K562 (cell line): Measurements from ENCODE around the gene MRPL33. TPM values are rescaled to one million over a fixed set of nuclear protein-coding genes. Genes with fewer than 3 reads are reported as not detected.
A peak's percentile ranks its signal among the peaks of the same experiment; 100 is the strongest.

ENCODE experiments used
- ATAC-seq: fragments of 200-7000 bp; cut with Tn5 transposase; 3 replicates; pipeline ENCODE4 v1.9.1; 2020; ENCODE audit warnings: moderate library complexity
- BruUV-seq: library from RNA; stranded (reverse); fragments of 400-500 nt; replicated peaks from 2 replicates; lab custom pipeline; 2021; lab: Mats Ljungman, UMichigan
- CTCF ChIA-PET: fragments of 300-600 bp; formaldehyde crosslinking; extraction: SDS; loops from one replicate; lab custom pipeline; 2021; ENCODE audit warnings: low intra/inter-chr PET ratio; lab: Yijun Ruan, JAX
- POLR2A ChIA-PET: fragments of 300-600, 350-650 bp; sonication (Branson Sonifier 250); formaldehyde crosslinking; extraction: SDS; loops from one replicate; lab custom pipeline; 2021; ENCODE audit warnings: antibody characterized with exemption, inconsistent platforms; lab: Yijun Ruan, JAX
- DNase-seq, 4 experiments: peaks; one replicate each; pipeline versions ENCODE4 v3.0.0 to v3.0.0-alpha.2; 2011 to 2018; ENCODE audit warnings: low spot score in 3 of 4, mixed read lengths in 3 of 4; ENCODE audit errors: extremely low read depth in 1 of 4
- FAIRE-seq: peaks from 2 replicates; lab custom pipeline; 2011; peaks lifted over from hg19 to GRCh38; lab: Jason Lieb, UNC
- H2AFZ ChIP-seq: 2 replicates; pipeline ENCODE4 v1.6.0; 2011; ENCODE audit warnings: low read depth, low read length, control low read depth, inconsistent platforms
- H3K27ac ChIP-seq: fragments of 200-600 bp; 3 replicates; pipeline ENCODE4 v1.8.0; 2011; ENCODE audit warnings: low read depth, mild to moderate bottlenecking, control low read depth, inconsistent platforms, low read length, moderate library complexity, mixed read lengths; ENCODE audit errors: extremely low read depth
- H3K27me3 ChIP-seq, 2 experiments: fragments of 300-600 bp in 1 of 2; 2 replicates in 1 of 2; 3 replicates in 1 of 2; pipeline versions ENCODE4 v1.6.0 to v1.8.0; 2011; ENCODE audit warnings: inconsistent platforms in 2 of 2, low read length in 2 of 2, mild to moderate bottlenecking in 1 of 2, mixed read lengths in 1 of 2, moderate library complexity in 1 of 2; ENCODE audit not compliant: control insufficient read depth in 2 of 2, insufficient read depth in 2 of 2
- H3K36me3 ChIP-seq: fragments of 300-600 bp; 3 replicates; pipeline ENCODE4 v1.8.0; 2011; ENCODE audit warnings: mild to moderate bottlenecking, low read length, inconsistent platforms; ENCODE audit not compliant: control insufficient read depth, insufficient read depth
- H3K4me1 ChIP-seq, 2 experiments: fragments of 200-600 bp in 1 of 2; replicated peaks in 1 of 2; 2 replicates in 1 of 2; 3 replicates in 1 of 2; pipeline versions ENCODE4 v1.5.1 to v1.8.0; 2011; ENCODE audit warnings: inconsistent platforms in 2 of 2, low read length in 2 of 2, mild to moderate bottlenecking in 1 of 2, mixed read lengths in 1 of 2, moderate library complexity in 1 of 2; ENCODE audit not compliant: control insufficient read depth in 2 of 2, insufficient read depth in 2 of 2
- H3K4me2 ChIP-seq: 2 replicates; pipeline ENCODE4 v1.6.1; 2011; ENCODE audit warnings: low read length, control low read depth, inconsistent platforms, mixed read lengths; ENCODE audit not compliant: insufficient read depth
- H3K4me3 ChIP-seq: fragments of 200-600 bp; sonication (generic), shearing (Covaris generic); 2 replicates; pipeline ENCODE4 v1.5.1; 2016; ENCODE audit warnings: control low read depth, inconsistent platforms
- H3K79me2 ChIP-seq: fragments of 200-600 bp; 3 replicates; pipeline ENCODE4 v1.8.0; 2011; ENCODE audit warnings: low read length, inconsistent platforms; ENCODE audit not compliant: control insufficient read depth, insufficient read depth
- H3K9ac ChIP-seq, 2 experiments: 2 replicates each; pipeline versions ENCODE4 v1.6.0 to v1.6.1; 2011; ENCODE audit warnings: low read depth in 2 of 2, low read length in 2 of 2, control low read depth in 1 of 2, inconsistent platforms in 1 of 2, mild to moderate bottlenecking in 1 of 2, mixed read lengths in 1 of 2; ENCODE audit not compliant: insufficient read depth in 1 of 2
- H3K9me1 ChIP-seq: one replicate; pipeline ENCODE4 v1.6.0; 2011; ENCODE audit warnings: inconsistent platforms, mild to moderate bottlenecking, low read length, moderate library complexity; ENCODE audit not compliant: control insufficient read depth, insufficient read depth
- H3K9me3 ChIP-seq: replicated peaks from 2 replicates; pipeline ENCODE4 v1.5.1; 2011; ENCODE audit warnings: low read depth, low read length, inconsistent platforms; ENCODE audit not compliant: control insufficient read depth, insufficient read depth
- H4K20me1 ChIP-seq: replicated peaks from 2 replicates; pipeline ENCODE4 v1.6.1; 2011; ENCODE audit warnings: low read length, inconsistent platforms, mixed read lengths; ENCODE audit not compliant: control insufficient read depth, insufficient read depth
- DNMT1 ChIP-seq: fragments of 450-650 bp; IDR thresholded peaks from 2 replicates; pipeline ENCODE4 v1.6.1; 2016; ENCODE audit warnings: antibody characterized with exemption, mild to moderate bottlenecking
- HDAC1 ChIP-seq, 2 experiments: fragments of 450-650 bp; IDR thresholded peaks; 2 replicates each; pipeline ENCODE4 v1.6.1; 2016 to 2017; ENCODE audit warnings: inconsistent platforms in 1 of 2, mild to moderate bottlenecking in 1 of 2, moderate library complexity in 1 of 2
- MTF1 ChIP-seq: fragments of 250-450 bp; sonication (Bioruptor Pico); IDR thresholded peaks from 2 replicates; pipeline ENCODE4 v1.9.0; 2021; ENCODE audit warnings: moderate library complexity, mild to moderate bottlenecking, inconsistent platforms, borderline replicate concordance
- NELFE ChIP-seq: IDR thresholded peaks from 2 replicates; pipeline ENCODE4 v1.6.1; 2011; ENCODE audit warnings: mild to moderate bottlenecking; ENCODE audit not compliant: insufficient read depth, insufficient read length
- NRF1 ChIP-seq, 2 experiments: fragments of 450-650 bp; IDR thresholded peaks in 1 of 2; conservative IDR thresholded peaks in 1 of 2; 2 replicates each; pipeline ENCODE4 v1.6.1; 2014; ENCODE audit warnings: mild to moderate bottlenecking in 2 of 2
- SMARCB1 ChIP-seq: IDR thresholded peaks from 2 replicates; pipeline ENCODE4 v1.6.1; 2011; ENCODE audit warnings: improper control_type of control experiment, low read depth; ENCODE audit not compliant: insufficient read length
- TCF7L2 ChIP-seq: fragments of 150-350 bp; IDR thresholded peaks from 2 replicates; pipeline ENCODE4 v1.6.1; 2016; ENCODE audit warnings: low read depth, mild to moderate bottlenecking, low read length, moderate library complexity
- VEZF1 ChIP-seq: fragments of 200-800 bp; sonication (Bioruptor generic); IDR thresholded peaks from 2 replicates; pipeline ENCODE4 v1.6.1; 2017; ENCODE audit warnings: missing genetic modification characterization, missing compliant biosample characterization
- ZNF280A ChIP-seq: fragments of 450-650 bp; IDR thresholded peaks from 2 replicates; pipeline ENCODE4 v1.6.1; 2018; ENCODE audit warnings: mild to moderate bottlenecking, low read depth; ENCODE audit not compliant: partially characterized antibody
- ZNF316 ChIP-seq: fragments of 450-650 bp; IDR thresholded peaks from 2 replicates; pipeline ENCODE4 v1.6.1; 2016
- ZNF778 ChIP-seq: fragments of 450-650 bp; formaldehyde crosslinking; IDR thresholded peaks from 2 replicates; pipeline ENCODE4 v1.4.0; 2020; ENCODE audit warnings: mild to moderate bottlenecking, moderate library complexity
- ZNF830 ChIP-seq: fragments of 250-450 bp; sonication (Bioruptor Pico); IDR thresholded peaks from 2 replicates; pipeline ENCODE4 v1.5.0; 2021; ENCODE audit warnings: mild to moderate bottlenecking
- WGBS: fragments of 100-300 bp; shearing (Covaris generic); methylation state at CpG from one replicate; pipeline ENCODE4 v1.1.6; 2016; ENCODE audit warnings: low coverage, mixed read lengths; ENCODE audit not compliant: insufficient coverage; ENCODE audit errors: missing lambda C conversion rate; 5-methylcytosine and 5-hydroxymethylcytosine counted together
- in situ Hi-C: fragments of 300-500 bp; cut with MboI; formaldehyde crosslinking; loops from 4 replicates; pipeline ENCODE4 v1.15.0; 2018; ENCODE audit warnings: inconsistent platforms, mixed read lengths
- intact Hi-C: fragments of 100-400 bp; cut with micrococcal nuclease; formaldehyde crosslinking; loops from 2 replicates; pipeline ENCODE4 v1.14.2; 2022
- polyA plus RNA-seq, 8 experiments: library from polyadenylated mRNA; depleted of rRNA in 4 of 8; stranded (reverse) in 5 of 8; unstranded in 3 of 8; fragments of >200 nt; fragmentation: Nextera tagmentation in 2 of 8; fragmentation: Illumina TruSeq in 1 of 8; extraction: Ambion mirVana in 2 of 8; extraction: Trizol in 1 of 8; gene quantifications; 2 replicates each; pipeline versions ENCODE4 v1.2.1 to v1.2.3, GENCODE V29; 2011 to 2014; ENCODE audit warnings: inconsistent platforms in 1 of 8, missing spikeins in 1 of 8
- total RNA-seq, 7 experiments: library from RNA; depleted of rRNA in 6 of 7; stranded (reverse); fragments of >200 nt in 6 of 7; fragmentation: Illumina TruSeq in 2 of 7; extraction: Trizol in 2 of 7; gene quantifications; 2 replicates each; pipeline versions ENCODE4 v1.2.1 to v1.2.3, GENCODE V29; 2011 to 2021; ENCODE audit warnings: low replicate concordance in 1 of 7

The MRPL33 gene
- total and polyA plus RNA-seq, 9 of the 15 experiments (the other 6 are each of a cell fraction or from before 2014, with no cell fraction given): 68.3 to 338 (median 226) TPM

GRCh38 chr2:27808418-27808817 is 36.9 kb downstream of the MRPL33 start:
- WGBS: 0% methylated on average over 2 of the region's 2 CpGs
- intact Hi-C loops (loop anchor here (5.0 kb wide), 1 partner anchor 644 kb away; no protein-coding TSS in a partner anchor), in situ Hi-C loops (no loop called here)
- Histone ChIP-seq H3K27me3 (peaks cover 10 to 21% of the 10 kb centered on the region in 2 experiments), H3K4me2 (no peak overlapping the region), H3K36me3 (no peaks in the 10 kb centered on the region), H3K27ac (no peak overlapping the region), H3K4me1 (no peaks in the 10 kb centered on the region), H3K9me3 (no peaks in the 10 kb centered on the region), H4K20me1 (no peaks in the 10 kb centered on the region), H3K4me3 (no peak overlapping the region), H3K9me1 (no peaks in the 10 kb centered on the region), H3K9ac (no peak overlapping the region), H3K79me2 (no peaks in the 10 kb centered on the region), H2AFZ (no peak overlapping the region)
- DNase-seq (no peak), ATAC-seq (no peak), FAIRE-seq (no peak)
- BruUV-seq: no TSS peak
- ChIA-PET POLR2A (interaction anchor here (1.7 kb wide), 1 partner anchor 63 kb away, joined by 4 read pairs; no protein-coding TSS in a partner anchor), CTCF (no interaction called here)
- TF ChIP-seq NELFE (no peak), DNMT1 (no peak)
- TF ChIP-seq, all 486 proteins: peak for 0

- POLR2A ChIA-PET: interaction anchor here (0.6 to 1.7 kb wide), 2 partner anchors 39 to 63 kb away, joined by 3 to 4 read pairs; no protein-coding TSS in a partner anchor
- 4% methylated on average over 3 of the region's 3 CpGs for WGBS
- Histone ChIP-seq H3K9me3 (no peaks in the 10 kb centered on the region), H3K27ac (no peak overlapping the region), H3K9me1 (no peaks in the 10 kb centered on the region), H4K20me1 (no peaks in the 10 kb centered on the region), H3K4me1 (no peaks in the 10 kb centered on the region), H3K4me2 (no peak overlapping the region), H3K27me3 (peaks cover 10 to 20% of the 10 kb centered on the region in 2 experiments), H3K36me3 (no peaks in the 10 kb centered on the region), H3K9ac (0 out of 4 replicates have a peak overlapping the region, but pooled peaks of 1 of the 2 experiments have one; percentile 8), H2AFZ (no peak overlapping the region), H3K79me2 (no peaks in the 10 kb centered on the region), H3K4me3 (no peak overlapping the region)
- CTCF ChIA-PET: no interaction called here
- ATAC-seq (no peak), FAIRE-seq (no peak), DNase-seq (no peak)
- BruUV-seq: no TSS peak
- in situ Hi-C loops: no loop called here
- intact Hi-C loops: loop anchor here (5.0 kb wide), 1 partner anchor 643 kb away; no protein-coding TSS in a partner anchor
- TF ChIP-seq VEZF1 (no peak), ZNF778 (CRISPR knock-in tag) (no peak), SMARCB1 (no peak), ZNF280A (no peak), MTF1 (CRISPR knock-in tag) (no peak), NRF1 (conservative IDR thresholded peaks at IDR 0.05 in 1 of 2, IDR thresholded peaks at IDR 0.05 in 1 of 2) (no peak), ZNF830 (CRISPR knock-in tag) (no peak), TCF7L2 (no peak), ZNF316 (no peak), HDAC1 (IDR thresholded peaks at IDR 0.05) (no peak)
These were observed 37.5 kb downstream of the MRPL33 start for GRCh38 chr2:27808984-27809383.
